Astrocyte (in vitro differentiated cells and primary cell): ENCODE measurements around the gene HOPX.

Experiments used
- CTCF ChIP-seq: IDR thresholded peaks from 2 replicates; pipeline ENCODE4 v1.5.1; 2011; ENCODE audit warnings: low read depth, mild to moderate bottlenecking, inconsistent platforms, low read length, moderate library complexity; ENCODE audit not compliant: insufficient read depth
- EZH2 ChIP-seq: IDR thresholded peaks from 2 replicates; pipeline ENCODE4 v1.6.1; 2012; ENCODE audit warnings: mild to moderate bottlenecking, low read length, inconsistent platforms; ENCODE audit not compliant: insufficient read depth

DNA sequence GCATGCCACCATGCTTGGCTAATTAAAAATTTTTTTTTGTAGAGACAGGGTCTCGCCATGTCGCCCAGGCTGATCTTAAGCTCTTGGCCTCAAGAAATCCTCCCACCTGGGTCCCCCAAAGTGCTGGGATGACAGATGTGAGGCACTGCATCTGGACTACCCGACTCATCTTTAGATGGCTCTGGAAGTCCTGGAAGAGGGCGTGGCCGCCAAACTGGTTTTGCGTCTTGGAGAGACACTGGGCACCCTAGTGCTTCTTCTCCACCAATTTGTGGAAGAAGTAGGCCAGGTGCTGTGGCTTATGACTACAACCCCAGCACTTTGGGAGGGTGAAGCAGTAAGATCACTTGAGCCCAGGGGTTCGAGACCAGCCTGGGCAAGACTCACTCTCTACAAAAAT, 47.6 kb downstream of the HOPX start:
- TF ChIP-seq CTCF (no peak), EZH2 (no peak)
